GM06990 (cell line): Measurements from ENCODE around the gene LRRC7.

ENCODE experiments used
- DNase-seq: peaks from one replicate; pipeline ENCODE4 v3.0.0-alpha.2; 2011; ENCODE audit not compliant: insufficient read length; ENCODE audit errors: extremely low read depth
- H3K27me3 ChIP-seq: replicated peaks from 2 replicates; pipeline ENCODE4 v1.6.0; 2011; ENCODE audit warnings: low read length; ENCODE audit not compliant: control insufficient read depth, insufficient read depth
- H3K36me3 ChIP-seq: 2 replicates; pipeline ENCODE4 v1.5.1; 2011; ENCODE audit warnings: low read length; ENCODE audit not compliant: control insufficient read depth, insufficient read depth
- H3K4me3 ChIP-seq: replicated peaks from 2 replicates; pipeline ENCODE4 v1.5.1; 2011; ENCODE audit warnings: low read depth, mild to moderate bottlenecking, control low read depth, low read length
- CTCF ChIP-seq: IDR thresholded peaks from 2 replicates; pipeline ENCODE4 v1.5.1; 2011; ENCODE audit warnings: low read length, control low read depth, mild to moderate bottlenecking, inconsistent platforms; ENCODE audit not compliant: insufficient read depth, poor library complexity, severe bottlenecking

The LRRC7 gene

DNA sequence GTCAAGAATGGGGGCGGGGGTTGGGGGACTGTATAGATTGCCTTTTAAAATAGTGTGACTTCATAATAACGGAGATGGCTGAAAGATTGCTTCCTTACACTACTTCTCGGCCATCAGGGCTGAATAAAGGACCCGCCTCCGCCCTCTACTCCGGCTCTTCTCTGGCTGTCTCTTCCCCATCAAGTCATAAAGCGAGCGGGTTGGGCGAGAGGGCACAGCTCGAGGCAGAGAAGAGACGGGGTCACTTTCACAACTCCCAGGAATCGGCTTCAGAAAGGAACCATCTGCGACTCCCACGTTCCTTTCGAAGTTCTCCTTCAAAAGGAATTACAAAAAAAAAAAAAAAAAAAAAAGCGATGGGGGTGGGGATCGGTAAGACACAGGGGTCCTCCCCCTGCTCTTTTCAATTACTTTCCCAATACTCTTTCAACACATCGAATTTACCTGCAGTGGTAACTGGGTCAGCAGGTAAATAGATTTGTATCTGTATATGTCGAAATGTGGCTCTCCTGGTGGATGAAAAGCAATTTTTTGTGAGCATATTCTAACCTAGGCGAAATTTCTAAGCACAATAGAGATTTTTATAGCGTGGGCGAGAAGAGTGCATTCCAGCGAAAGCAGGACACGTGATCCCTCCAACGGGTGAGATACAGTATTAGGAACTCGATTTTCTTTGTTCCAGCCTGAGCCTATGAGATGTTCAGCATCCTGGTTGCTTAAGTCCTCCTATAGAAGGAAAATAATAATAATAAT is 2.0 kb downstream of the LRRC7 start:
- TF ChIP-seq CTCF: no peak
- no peak overlapping the region for H3K4me3 ChIP-seq
- no peaks in the 10 kb centered on the region; the same call in 1 of the 2 replicates for H3K27me3 ChIP-seq
- DNase-seq: no peak
- H3K36me3 ChIP-seq: no peaks in the 10 kb centered on the region

DNA sequence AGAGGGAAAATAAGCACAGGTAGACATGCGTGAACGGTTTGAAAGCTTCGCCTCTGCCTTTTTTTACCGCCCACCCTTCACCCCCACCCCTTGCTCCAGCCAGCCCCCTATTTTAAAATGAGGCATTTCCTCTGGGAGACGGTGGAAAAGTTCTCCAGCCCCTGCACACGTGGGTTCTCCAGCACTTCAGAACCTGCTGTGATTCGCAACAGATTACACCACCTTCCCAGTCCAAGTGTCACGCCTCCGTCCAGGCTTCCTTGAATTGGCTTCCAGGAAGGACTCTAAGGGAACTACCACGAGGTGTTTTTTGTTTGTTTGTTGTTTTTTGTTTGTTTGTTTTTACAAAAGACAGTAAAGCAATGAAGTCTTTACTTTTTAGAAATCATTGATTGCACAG is 2.6 kb downstream of the LRRC7 start:
- DNase-seq: no peak
- H3K27me3 ChIP-seq: no peaks in the 10 kb centered on the region; the same call in 1 of the 2 replicates
- no peaks in the 10 kb centered on the region for H3K36me3 ChIP-seq
- TF ChIP-seq CTCF: no peak
- no peak overlapping the region for H3K4me3 ChIP-seq

- TF ChIP-seq CTCF: no peak
These were observed 5.2 kb downstream of the LRRC7 start for GRCh38 chr1:69572921-69573320.

DNA sequence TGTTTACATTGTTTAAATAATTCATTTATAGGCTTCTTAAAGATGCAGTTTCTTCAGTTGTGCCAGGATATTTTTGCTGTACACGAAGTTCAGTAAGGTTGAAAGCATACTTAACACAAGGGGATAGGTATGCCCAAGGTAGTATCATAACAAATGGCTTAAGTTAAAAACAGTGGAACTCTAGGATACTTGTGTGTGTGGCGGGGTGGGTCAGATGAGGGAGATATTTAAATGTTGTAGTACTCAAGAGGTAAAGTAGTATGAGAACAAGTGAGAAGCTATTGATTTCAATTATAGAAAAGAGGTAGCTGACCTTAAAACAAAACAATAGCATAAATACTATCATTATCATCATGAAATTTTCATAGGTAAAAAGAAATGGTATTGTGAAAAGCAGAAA is 6.2 kb downstream of the LRRC7 start:
- DNase-seq: no peak
- Histone ChIP-seq H3K36me3 (no peaks in the 10 kb centered on the region), H3K27me3 (no peaks in the 10 kb centered on the region; the same call in 1 of the 2 replicates), H3K4me3 (no peak overlapping the region)
- no peak for TF ChIP-seq CTCF

More at GRCh38 chr1:69572921-69573320, 5.2 kb downstream of the LRRC7 start:
- DNase-seq: no peak
- no peak overlapping the region for H3K4me3 ChIP-seq
- H3K36me3 ChIP-seq: no peaks in the 10 kb centered on the region
- no peaks in the 10 kb centered on the region; the same call in 1 of the 2 replicates for H3K27me3 ChIP-seq

DNA sequence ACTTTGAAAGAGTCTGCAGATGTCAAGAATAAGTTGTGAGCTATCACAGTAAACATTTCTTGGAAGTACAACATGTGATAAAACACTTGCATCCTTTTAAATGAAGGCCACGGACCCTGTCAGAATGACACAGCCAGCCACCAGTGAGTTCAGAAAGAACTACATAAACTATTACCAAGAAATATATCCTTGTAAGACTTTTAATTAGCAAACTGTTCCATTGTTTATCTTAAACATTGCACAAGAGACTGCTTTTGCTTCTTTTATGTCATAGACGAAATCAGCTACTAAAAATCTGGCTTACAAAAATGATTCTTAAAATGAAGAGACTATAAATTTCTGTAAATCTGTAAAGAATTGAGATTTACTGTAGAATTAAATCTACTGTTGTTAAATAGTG is 17.9 kb downstream of the LRRC7 start:
- no peak for TF ChIP-seq CTCF
- no peak overlapping the region for H3K4me3 ChIP-seq
- H3K27me3 ChIP-seq: no peaks in the 10 kb centered on the region
- no peaks in the 10 kb centered on the region for H3K36me3 ChIP-seq
- DNase-seq: no peak
